Panc1 (cell line): Measurements from ENCODE around the gene NACA2. TPM values are rescaled to one million over a fixed set of nuclear protein-coding genes. Genes with fewer than 3 reads are reported as not detected.

Experiments
- ATAC-seq: fragments of 200-7000 bp; cut with Tn5 transposase; 2 replicates; pipeline ENCODE4 v1.9.1; 2020; ENCODE audit warnings: mild to moderate bottlenecking, moderate library complexity
- BruUV-seq: library from RNA; stranded (reverse); fragments of 400-500 nt; replicated peaks from 2 replicates; lab custom pipeline; 2021; lab: Mats Ljungman, UMichigan
- CTCF ChIA-PET: fragments of 300-600 bp; sonication (Branson Sonifier 250); formaldehyde crosslinking; loops from one replicate; lab custom pipeline; 2022; ENCODE audit warnings: antibody characterized with exemption; lab: Charles Lee
- POLR2A ChIA-PET: fragments of 300-600 bp; sonication (Branson Sonifier 250); formaldehyde crosslinking; loops from one replicate; lab custom pipeline; 2022; ENCODE audit warnings: antibody characterized with exemption; lab: Charles Lee
- DNase-seq: peaks from one replicate; pipeline ENCODE4 v3.0.0-alpha.2; 2010; ENCODE audit warnings: low read depth, low spot score
- H3K27ac ChIP-seq: 2 replicates; pipeline ENCODE4 v1.5.1; 2011; ENCODE audit warnings: mild to moderate bottlenecking, low read length, inconsistent platforms
- H3K27me3 ChIP-seq: fragments of 200-500 bp; sonication (Bioruptor generic); 2 replicates; pipeline ENCODE4 v1.6.0; 2014; ENCODE audit warnings: low read length, inconsistent platforms; ENCODE audit not compliant: control insufficient read depth, insufficient read depth
- H3K36me3 ChIP-seq: fragments of 200-500 bp; sonication (Bioruptor generic); 2 replicates; pipeline ENCODE4 v1.5.1; 2014; ENCODE audit warnings: inconsistent platforms, mild to moderate bottlenecking, low read length, moderate library complexity; ENCODE audit not compliant: control insufficient read depth, insufficient read depth
- H3K4me1 ChIP-seq: 2 replicates; pipeline ENCODE4 v1.5.1; 2011; ENCODE audit warnings: inconsistent platforms, mild to moderate bottlenecking, low read length, moderate library complexity; ENCODE audit not compliant: control insufficient read depth, insufficient read depth
- H3K4me3 ChIP-seq, 2 experiments: 2 replicates each; pipeline ENCODE4 v1.5.1; 2011 to 2012; ENCODE audit warnings: low read depth in 2 of 2, low read length in 2 of 2, mild to moderate bottlenecking in 2 of 2, inconsistent platforms in 1 of 2, moderate library complexity in 1 of 2
- H3K9me3 ChIP-seq: fragments of 200-500 bp; sonication (Bioruptor generic); 2 replicates; pipeline ENCODE4 v1.5.1; 2014; ENCODE audit warnings: low read depth, mild to moderate bottlenecking, inconsistent platforms, low read length, moderate library complexity; ENCODE audit not compliant: control insufficient read depth, insufficient read depth
- CTCF ChIP-seq: fragments of 450-650 bp; IDR thresholded peaks from 2 replicates; pipeline ENCODE4 v1.5.1; 2017; ENCODE audit warnings: mild to moderate bottlenecking
- POLR2AphosphoS5 ChIP-seq: IDR thresholded peaks from 2 replicates; pipeline ENCODE4 v1.6.1; 2012; ENCODE audit warnings: mild to moderate bottlenecking, low read depth, low read length, moderate library complexity
- REST ChIP-seq, 2 experiments: IDR thresholded peaks; 2 replicates each; pipeline ENCODE4 v1.6.1; 2011 to 2012; ENCODE audit warnings: low read depth in 2 of 2, control low read depth in 1 of 2, low read length in 1 of 2, mild to moderate bottlenecking in 1 of 2, moderate library complexity in 1 of 2; ENCODE audit not compliant: insufficient read depth in 1 of 2
- SIN3A ChIP-seq: IDR thresholded peaks from 2 replicates; pipeline ENCODE4 v1.6.1; 2012; ENCODE audit warnings: low read depth, mild to moderate bottlenecking, low read length, moderate library complexity, borderline replicate concordance; ENCODE audit not compliant: insufficient read depth
- TCF7L2 ChIP-seq: IDR thresholded peaks from 2 replicates; pipeline ENCODE4 v1.6.1; 2011; ENCODE audit warnings: mild to moderate bottlenecking, low read depth, low read length, inconsistent platforms
- in situ Hi-C: cut with HindIII; loops from 2 replicates; pipeline ENCODE4 v1.10.0; 2016; ENCODE audit warnings: low sequenced_read_pairs, low pct_unique_long_range_greater_than_20kb
- intact Hi-C: fragments of 100-400 bp; cut with micrococcal nuclease; formaldehyde crosslinking; loops from one replicate; pipeline ENCODE4 v1.10.0; 2022; ENCODE audit not compliant: unreplicated experiment
- total RNA-seq: library from RNA; stranded (reverse); gene quantifications from one replicate; pipeline ENCODE4 v1.2.1, GENCODE V29; 2021; ENCODE audit not compliant: unreplicated experiment

Gene NACA2
- total RNA-seq, 1 experiment from 2014 or later, result not detected

- intact Hi-C loops (no loop called here), in situ Hi-C loops (no loop called here)
- POLR2A ChIA-PET, result interaction anchor here (0.6 to 0.7 kb wide), 3 partner anchors 60 to 546 kb away, joined by 3 to 9 read pairs (median 7); no protein-coding TSS in a partner anchor
- no peaks in the 10 kb centered on the region for H3K9me3 ChIP-seq
- DNase-seq, result no peak
- no peaks in the 10 kb centered on the region for H3K36me3 ChIP-seq
- H3K4me3 ChIP-seq, result no peak overlapping the region
- no peak overlapping the region for H3K27ac ChIP-seq
- BruUV-seq, result no TSS peak
- H3K27me3 ChIP-seq, result peaks cover 22% of the 10 kb centered on the region
- no peak for TF ChIP-seq CTCF
- no peak for TF ChIP-seq POLR2AphosphoS5
- TF ChIP-seq SIN3A, result no peak
- TF ChIP-seq TCF7L2, result no peak
- TF ChIP-seq REST (IDR thresholded peaks at IDR 0.05; ENCODE audit: insufficient read depth in 1 of 2, low read depth in 2 of 2, low read length in 1 of 2), result no peak
- H3K4me1 ChIP-seq, result no peaks in the 10 kb centered on the region
- CTCF ChIA-PET, result interaction anchor here (0.7 kb wide), 2 partner anchors 20 to 182 kb away, joined by 3 to 4 read pairs; no protein-coding TSS in a partner anchor
- no peak for ATAC-seq
Measured at GRCh38 chr17:61594294-61594825, 3.3 kb upstream of the NACA2 start.

- ATAC-seq, result no peak
- intact Hi-C loops, result no loop called here
Measured at GRCh38 chr17:61593426-61593825, 2.4 kb upstream of the NACA2 start.

More at GRCh38 chr17:61593426-61593825, 2.4 kb upstream of the NACA2 start:
- Histone ChIP-seq H3K9me3 (no peaks in the 10 kb centered on the region), H3K27me3 (peaks cover 24% of the 10 kb centered on the region), H3K27ac (no peak overlapping the region), H3K4me3 (no peak overlapping the region), H3K36me3 (no peaks in the 10 kb centered on the region), H3K4me1 (no peaks in the 10 kb centered on the region)
- in situ Hi-C loops, result no loop called here
- ChIA-PET POLR2A (interaction anchor here (0.6 to 0.7 kb wide), 2 partner anchors 129 to 545 kb away, joined by 3 to 7 read pairs; no protein-coding TSS in a partner anchor), CTCF (interaction anchor here (0.6 to 0.7 kb wide), 2 partner anchors 24 to 183 kb away, joined by 3 to 4 read pairs; no protein-coding TSS in a partner anchor)
- DNase-seq, result no peak
- BruUV-seq, result no TSS peak
- TF ChIP-seq CTCF, result no peak
